Stimulated activated CD4-positive, alpha-beta T cell treated with anti-CD3 and anti-CD28 coated beads, Interleukin-12 subunit alpha, Interleukin-12 subunit beta, amount 100 ng/mL, for 4 hours (primary cell): ENCODE data around the gene ARMC6.
"Not testable (repeated sequence)": the region's sequence is repeated elsewhere in the genome, so short reads cannot be mapped to it uniquely, and the experiment has no call there.

Experiments
- DNase-seq: peaks from one replicate; pipeline ENCODE4 v3.0.0-alpha.2; 2020

The ARMC6 gene

DNA sequence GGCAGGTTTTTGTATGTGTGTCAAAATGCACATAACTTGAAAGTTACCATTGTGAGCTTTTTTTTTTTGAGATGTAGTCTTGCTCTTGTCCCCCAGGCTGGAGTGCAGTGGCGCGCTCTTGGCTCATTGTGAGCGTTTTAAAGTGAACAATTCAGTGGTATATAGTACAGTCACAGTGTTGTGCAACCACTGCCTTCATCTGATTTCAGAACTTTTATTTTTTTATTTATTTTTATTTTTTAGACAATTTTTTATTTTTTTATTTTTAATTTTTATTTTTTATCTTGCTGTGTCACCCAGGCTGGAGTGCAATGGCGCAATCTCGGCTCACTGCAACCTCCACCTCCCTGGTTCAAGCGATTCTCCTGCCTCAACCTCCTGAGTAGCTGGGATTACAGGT, 45.4 kb downstream of the ARMC6 start:
- no peak for DNase-seq

DNA sequence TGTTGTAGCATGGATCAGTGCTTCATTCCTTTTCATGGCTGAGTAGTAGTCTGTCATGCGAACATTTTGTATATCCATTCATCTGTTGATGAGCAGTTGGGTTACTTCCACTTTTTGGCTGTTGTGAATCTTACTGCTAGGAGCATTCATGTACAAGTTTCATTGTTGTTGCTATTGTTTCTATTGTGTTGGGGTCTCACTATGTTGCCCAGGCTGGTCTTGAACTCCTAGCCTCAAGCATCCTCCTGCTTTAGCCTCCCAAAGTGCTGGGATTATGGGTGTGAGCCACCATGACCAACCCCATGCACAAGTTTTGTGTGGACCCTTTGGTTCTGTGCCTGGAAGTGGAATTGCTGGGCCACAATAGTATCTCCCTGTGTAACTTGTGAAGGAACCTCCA, 46.2 kb downstream of the ARMC6 start:
- DNase-seq = no peak

DNA sequence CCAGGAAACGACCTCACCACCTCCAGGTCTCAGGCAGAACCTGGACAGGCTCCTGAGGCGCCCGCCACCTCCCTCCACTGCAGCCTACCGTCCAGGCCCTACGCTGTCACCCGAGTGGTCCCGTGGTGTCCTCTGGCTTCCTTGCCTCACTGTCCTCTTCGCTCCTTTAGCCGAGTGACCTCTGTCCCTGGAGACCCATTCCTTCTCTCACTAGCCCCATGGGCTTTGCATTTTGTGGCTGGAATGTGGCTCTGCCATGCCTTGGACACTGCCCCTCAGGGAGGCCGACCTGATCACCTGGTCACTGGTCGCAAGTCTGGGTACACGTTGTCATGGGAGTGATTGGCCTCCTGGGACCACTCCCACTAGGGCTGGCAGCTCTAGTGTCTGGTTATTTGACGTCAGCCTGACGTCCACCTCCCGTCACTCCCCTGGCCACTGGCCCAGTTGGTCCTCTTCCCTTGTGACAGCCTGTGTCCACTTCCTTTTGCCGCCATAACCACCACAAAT, 48.3 kb downstream of the ARMC6 start:
- DNase-seq = no peak

DNA sequence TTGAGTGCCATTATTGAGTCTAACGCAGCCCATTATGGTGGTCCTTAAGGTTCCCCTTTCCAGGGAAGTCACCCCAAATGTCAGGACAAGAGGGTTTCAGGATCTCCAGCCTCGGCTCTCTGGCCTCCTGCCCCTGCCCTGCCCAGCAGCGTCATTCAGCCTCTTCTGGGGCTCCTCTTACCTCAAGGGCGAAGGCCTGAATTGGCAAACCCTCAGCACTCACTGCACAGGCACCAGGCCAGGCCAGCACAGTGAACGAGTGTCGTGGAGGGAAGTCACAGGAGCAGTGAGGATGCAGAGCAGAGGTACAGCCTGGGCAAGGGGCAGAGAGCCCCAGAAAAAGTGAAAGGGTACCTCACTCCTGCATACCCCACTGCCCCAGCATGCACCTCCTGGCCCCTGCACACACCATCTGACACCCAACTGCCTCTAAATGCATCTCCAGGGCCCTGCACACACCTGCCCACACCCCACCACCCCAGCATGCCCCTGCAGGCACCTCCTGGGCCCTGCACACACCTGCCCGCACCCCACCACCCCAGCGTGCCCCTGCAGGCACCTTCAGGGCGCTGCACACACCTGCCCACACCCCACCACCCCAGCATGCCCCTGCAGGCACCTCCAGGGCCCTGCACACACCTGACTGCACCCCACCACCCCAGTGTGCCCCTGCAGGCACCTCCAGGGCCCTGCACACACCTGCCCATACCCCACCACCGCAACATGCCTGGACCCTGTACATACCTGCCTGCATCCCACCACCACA, 50.2 kb downstream of the ARMC6 start:
- no peak for DNase-seq

GRCh38 chr19:19087676-19088075, 54.3 kb downstream of the ARMC6 start:
- no peak for DNase-seq

- DNase-seq = no peak
Measured at GRCh38 chr19:19094513-19094912, 61.1 kb downstream of the ARMC6 start.

- no peak for DNase-seq
Measured at GRCh38 chr19:19095691-19096090, 62.3 kb downstream of the ARMC6 start.

GRCh38 chr19:19096641-19097627, 63.5 kb downstream of the ARMC6 start:
- DNase-seq = no peak

GRCh38 chr19:19098084-19098702, 64.8 kb downstream of the ARMC6 start:
- no peak for DNase-seq

DNA sequence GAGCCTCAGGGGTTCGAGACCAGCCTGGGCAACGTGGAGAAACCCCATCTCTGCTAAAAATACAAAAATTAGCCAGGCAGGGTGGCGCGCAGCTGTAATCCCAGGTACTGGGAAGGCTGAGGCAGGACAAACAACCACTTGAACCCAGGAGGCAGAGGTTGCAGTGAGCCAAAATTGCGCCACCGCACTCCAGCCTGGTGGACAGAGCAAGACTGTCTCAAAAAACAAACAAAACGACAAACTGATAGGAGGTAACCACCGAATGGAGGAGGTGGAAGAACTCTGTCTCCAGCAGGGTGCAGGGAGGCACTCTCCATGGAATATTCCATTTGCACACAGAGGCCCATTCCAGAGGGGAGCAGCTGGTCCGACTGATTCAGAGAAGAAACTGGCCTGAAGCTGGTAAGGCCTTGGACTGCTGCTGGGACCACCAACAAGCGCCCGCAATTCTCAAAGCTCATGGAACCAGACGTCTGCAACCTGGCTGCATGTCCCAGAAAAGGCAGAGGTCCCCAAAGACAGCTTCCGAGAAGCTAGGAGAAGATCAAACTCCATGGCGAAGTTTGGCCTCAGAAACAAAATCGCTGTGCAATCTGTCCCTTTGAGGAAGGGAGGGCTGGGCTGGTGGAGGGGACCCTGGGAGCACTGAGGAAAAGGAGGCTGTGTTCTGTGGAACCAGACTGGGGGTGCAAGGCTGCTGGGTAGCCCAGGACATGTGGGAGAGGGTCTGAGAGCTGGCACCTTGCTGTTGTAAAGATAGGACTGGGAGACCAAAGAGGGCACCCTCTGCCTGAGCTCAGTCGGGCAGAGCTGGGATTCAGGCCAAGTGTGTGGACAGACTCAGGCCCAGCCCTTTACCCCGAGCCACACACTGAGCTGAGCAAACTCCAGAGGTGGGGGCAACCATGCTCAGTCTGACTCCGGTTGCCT, 65.6 kb downstream of the ARMC6 start:
- no peak for DNase-seq

GRCh38 chr19:19101540-19101939, 68.1 kb downstream of the ARMC6 start:
- DNase-seq = no peak

DNA sequence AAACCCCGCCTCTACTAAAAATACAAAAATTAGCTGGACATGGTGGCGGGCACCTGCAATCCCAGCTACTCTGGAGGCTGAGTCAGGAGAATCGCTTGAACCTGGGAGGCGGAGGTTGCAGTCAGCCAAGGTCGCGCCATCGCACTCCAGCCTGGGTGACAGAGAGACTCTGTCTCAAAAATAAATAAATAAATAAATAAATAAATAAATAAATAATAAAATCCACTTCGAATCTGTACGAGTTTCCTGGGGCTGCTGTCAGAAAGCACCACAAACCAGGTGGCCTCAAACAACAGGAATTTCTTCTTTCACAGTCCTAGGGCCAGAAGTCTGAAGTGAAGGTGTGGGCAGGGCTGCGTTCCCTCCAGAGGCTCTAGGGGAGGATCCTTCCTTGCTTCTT, 69.2 kb downstream of the ARMC6 start:
- DNase-seq = not testable (repeated sequence)

- no peak for DNase-seq
Measured at GRCh38 chr19:19103167-19103566, 69.8 kb downstream of the ARMC6 start.

GRCh38 chr19:19105365-19106055, 72.1 kb downstream of the ARMC6 start:
- no peak for DNase-seq

- DNase-seq = no peak
Measured at GRCh38 chr19:19106056-19106551, 72.7 kb downstream of the ARMC6 start.

- DNase-seq = not testable (repeated sequence)
Measured at GRCh38 chr19:19106938-19107337, 73.5 kb downstream of the ARMC6 start.

DNA sequence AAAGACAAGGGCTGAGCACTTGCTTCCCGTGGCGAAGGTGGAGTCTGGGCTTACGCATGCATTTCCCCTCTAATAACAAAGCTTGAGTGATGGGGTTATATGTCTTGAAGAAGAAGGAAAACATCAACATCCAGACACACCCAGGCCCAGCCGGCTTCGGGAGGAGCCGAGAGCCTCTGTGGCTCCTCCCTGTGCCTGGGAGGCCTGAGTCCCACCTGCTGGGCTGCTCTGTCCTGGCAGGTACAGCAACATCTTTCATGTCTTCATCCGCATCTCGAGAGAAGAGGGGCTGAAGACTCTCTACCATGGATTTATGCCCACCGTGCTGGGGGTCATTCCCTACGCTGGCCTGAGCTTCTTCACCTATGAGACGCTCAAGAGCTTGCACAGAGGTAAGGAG, 74.3 kb downstream of the ARMC6 start:
- DNase-seq = no peak
